Brain microvascular endothelial cell (primary cell): ENCODE data around the gene DOCK4.

Experiments used
- DNase-seq: peaks from one replicate; pipeline ENCODE4 v3.0.0-alpha.2; 2020
- H3K27ac ChIP-seq: fragments of 250-450 bp; sonication (Bioruptor Pico); 2 replicates; pipeline ENCODE4 v1.5.1; 2020; ENCODE audit warnings: mild to moderate bottlenecking, moderate library complexity
- H3K27me3 ChIP-seq: fragments of 250-450 bp; sonication (Bioruptor Pico); replicated peaks from 2 replicates; pipeline ENCODE4 v1.5.1; 2020; ENCODE audit warnings: mild to moderate bottlenecking
- H3K36me3 ChIP-seq: fragments of 250-450 bp; sonication (Bioruptor Pico); replicated peaks from 2 replicates; pipeline ENCODE4 v1.5.1; 2020; ENCODE audit warnings: mild to moderate bottlenecking
- H3K4me3 ChIP-seq: 2 replicates; pipeline ENCODE4 v1.5.1; 2011; ENCODE audit warnings: low read depth, mild to moderate bottlenecking, control low read depth, low read length, moderate library complexity
- in situ Hi-C: cut with HindIII; loops from 2 replicates; pipeline ENCODE4 v1.10.0; 2017; ENCODE audit warnings: low sequenced_read_pairs, low pct_ligation_motif_present
- TF ChIP-seq, protein P1 (sequence below): IDR thresholded peaks from 2 replicates; pipeline ENCODE4 v1.5.1; 2011; ENCODE audit warnings: low read depth, mild to moderate bottlenecking, moderate library complexity, low read length, control low read depth, inconsistent platforms; ENCODE audit errors: missing control alignments

The DOCK4 gene

DNA sequence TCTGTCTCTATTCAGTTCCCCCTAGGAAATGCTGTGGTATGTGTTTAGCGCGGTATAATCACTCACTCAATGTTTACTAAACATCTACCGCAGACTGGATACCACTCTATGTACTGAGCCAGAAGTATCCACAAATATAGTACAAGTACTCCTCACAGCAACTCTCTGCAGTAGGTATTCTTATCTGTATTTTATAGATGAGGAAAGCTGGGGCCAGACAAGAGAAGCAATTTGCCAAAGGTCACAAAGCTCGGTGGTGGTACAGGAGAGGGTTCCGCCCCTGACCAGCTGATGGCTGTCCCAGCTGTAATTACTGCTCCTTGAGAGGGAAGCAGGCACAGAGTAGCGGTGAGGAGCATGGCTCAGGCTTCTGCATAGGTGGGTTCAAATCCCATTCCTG, 184.1 kb downstream of the DOCK4 start:
- no peak for DNase-seq
- TF ChIP-seq, protein P1, sequence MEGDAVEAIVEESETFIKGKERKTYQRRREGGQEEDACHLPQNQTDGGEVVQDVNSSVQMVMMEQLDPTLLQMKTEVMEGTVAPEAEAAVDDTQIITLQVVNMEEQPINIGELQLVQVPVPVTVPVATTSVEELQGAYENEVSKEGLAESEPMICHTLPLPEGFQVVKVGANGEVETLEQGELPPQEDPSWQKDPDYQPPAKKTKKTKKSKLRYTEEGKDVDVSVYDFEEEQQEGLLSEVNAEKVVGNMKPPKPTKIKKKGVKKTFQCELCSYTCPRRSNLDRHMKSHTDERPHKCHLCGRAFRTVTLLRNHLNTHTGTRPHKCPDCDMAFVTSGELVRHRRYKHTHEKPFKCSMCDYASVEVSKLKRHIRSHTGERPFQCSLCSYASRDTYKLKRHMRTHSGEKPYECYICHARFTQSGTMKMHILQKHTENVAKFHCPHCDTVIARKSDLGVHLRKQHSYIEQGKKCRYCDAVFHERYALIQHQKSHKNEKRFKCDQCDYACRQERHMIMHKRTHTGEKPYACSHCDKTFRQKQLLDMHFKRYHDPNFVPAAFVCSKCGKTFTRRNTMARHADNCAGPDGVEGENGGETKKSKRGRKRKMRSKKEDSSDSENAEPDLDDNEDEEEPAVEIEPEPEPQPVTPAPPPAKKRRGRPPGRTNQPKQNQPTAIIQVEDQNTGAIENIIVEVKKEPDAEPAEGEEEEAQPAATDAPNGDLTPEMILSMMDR: no peak
- H3K27me3 ChIP-seq: no peaks in the 10 kb centered on the region
- no peaks in the 10 kb centered on the region for H3K36me3 ChIP-seq
- in situ Hi-C loops: no loop called here
- no peak overlapping the region for H3K27ac ChIP-seq
- no peak overlapping the region for H3K4me3 ChIP-seq

DNA sequence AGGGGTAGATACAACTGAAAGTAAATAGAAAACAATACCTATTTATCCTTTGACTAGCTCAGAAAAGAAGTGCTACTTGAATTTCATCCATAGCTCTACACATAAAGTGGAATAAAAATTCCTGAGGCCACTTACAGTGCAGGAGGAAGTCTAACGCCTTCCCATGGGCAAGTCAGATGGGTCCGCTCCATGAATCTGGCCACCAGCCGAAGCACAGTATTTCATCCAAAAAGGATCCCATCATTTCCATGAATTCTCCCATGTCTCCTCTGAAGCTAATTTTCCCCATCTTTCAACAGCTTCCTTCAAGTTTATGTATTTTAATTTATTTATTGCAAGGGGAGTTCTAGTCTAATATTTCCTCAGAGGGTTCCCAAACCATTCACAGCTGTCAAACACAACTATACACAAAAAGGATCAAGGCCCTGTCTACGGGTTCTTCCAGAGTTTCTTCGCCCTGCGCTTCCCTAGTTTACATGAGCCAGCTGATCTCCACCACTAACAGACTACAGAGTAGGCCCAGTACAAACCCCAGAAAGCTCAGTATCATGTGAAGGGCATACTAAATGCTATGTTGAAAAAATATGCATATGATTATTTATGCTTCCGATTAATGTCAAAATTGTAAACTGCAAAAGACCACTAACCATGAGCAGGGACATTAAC, 184.7 kb downstream of the DOCK4 start:
- in situ Hi-C loops: no loop called here

DNA sequence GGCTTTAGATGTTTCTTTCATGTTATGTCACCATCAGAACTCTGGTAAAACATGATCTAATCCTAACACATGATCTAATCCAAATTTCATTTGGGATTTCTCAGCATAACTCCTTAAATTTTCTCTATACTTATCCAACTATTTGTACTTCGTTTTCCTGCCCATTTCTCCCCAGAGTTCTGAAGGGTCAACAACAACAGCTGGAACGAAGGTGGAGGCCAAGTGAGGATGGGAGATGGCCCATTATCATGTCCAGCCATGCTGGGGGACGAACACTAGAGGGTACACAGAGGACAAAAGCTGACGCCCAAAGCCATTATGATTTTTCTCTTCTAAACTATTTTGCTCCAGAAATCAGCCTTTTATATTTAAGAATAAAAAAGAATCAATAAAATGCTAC, 185.4 kb downstream of the DOCK4 start:
- in situ Hi-C loops: no loop called here
- H3K36me3 ChIP-seq: no peaks in the 10 kb centered on the region
- no peaks in the 10 kb centered on the region for H3K27me3 ChIP-seq
- no peak for DNase-seq
- no peak overlapping the region for H3K4me3 ChIP-seq
- TF ChIP-seq, protein P1: no peak
- H3K27ac ChIP-seq: no peak overlapping the region

More for the DNA sequence above, 184.7 kb downstream of the DOCK4 start:
- Histone ChIP-seq H3K36me3 (no peaks in the 10 kb centered on the region), H3K27me3 (no peaks in the 10 kb centered on the region), H3K4me3 (no peak overlapping the region), H3K27ac (no peak overlapping the region)
- TF ChIP-seq, protein P1: no peak
- DNase-seq: no peak

DNA sequence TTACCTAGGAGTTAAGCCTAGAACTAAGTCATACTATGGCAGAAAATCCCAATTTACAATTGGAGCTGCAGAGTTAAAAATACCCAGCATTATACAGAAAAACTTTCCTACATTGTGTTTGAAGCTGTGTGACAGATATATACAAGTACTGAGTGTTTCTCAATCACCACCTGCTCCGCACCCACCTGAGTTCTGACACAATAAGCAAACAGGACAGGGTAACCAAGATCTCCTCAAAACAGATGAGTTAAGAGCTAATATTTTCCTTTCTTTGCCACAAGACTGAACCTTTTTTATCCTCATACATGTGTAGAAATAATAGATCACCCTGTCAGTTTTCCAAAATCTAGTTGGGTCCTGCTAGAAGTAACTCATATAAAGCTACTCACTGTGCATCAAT, 186.3 kb downstream of the DOCK4 start:
- Histone ChIP-seq H3K36me3 (no peaks in the 10 kb centered on the region), H3K27me3 (no peaks in the 10 kb centered on the region), H3K4me3 (no peak overlapping the region), H3K27ac (no peak overlapping the region)
- TF ChIP-seq, protein P1: no peak
- in situ Hi-C loops: no loop called here
- DNase-seq: no peak

DNA sequence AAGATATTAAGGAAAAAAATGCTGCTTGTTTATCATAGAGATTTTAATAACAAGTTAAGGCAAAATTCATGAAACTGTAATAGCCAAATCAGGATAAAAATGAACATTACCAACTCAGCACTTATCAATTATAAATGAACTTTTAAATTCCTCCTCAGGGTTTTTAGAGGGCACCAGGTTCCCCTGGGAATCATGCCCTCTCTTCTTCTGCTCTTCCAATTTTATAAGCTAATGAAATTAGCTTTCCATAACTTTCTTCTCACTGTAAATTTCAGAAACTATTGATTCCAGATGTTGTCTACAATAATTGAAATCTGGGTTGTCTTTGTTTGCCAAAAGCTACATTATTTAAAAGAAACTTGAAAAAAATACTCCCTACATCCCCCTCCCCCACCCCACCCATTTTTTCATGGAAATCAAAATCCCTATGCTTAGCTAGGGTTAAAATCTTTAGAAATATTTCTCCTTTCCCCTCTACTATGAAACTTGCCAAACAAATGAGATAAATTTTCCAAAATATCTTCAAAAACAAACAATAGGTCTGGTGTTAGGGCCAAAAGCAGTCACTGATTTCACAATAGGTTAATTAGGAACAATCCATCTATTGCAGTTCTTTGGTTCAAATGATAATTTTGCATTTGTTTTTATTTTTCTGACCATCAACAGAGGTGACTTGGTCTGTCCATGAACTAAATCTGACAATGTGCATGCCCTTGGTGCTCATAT, 187.7 kb downstream of the DOCK4 start:
- Histone ChIP-seq H3K36me3 (no peaks in the 10 kb centered on the region), H3K4me3 (no peak overlapping the region), H3K27me3 (no peaks in the 10 kb centered on the region), H3K27ac (no peak overlapping the region)
- in situ Hi-C loops: no loop called here
- DNase-seq: no peak
- TF ChIP-seq, protein P1: no peak
